ENCODE data around the gene THPO.

DNA sequence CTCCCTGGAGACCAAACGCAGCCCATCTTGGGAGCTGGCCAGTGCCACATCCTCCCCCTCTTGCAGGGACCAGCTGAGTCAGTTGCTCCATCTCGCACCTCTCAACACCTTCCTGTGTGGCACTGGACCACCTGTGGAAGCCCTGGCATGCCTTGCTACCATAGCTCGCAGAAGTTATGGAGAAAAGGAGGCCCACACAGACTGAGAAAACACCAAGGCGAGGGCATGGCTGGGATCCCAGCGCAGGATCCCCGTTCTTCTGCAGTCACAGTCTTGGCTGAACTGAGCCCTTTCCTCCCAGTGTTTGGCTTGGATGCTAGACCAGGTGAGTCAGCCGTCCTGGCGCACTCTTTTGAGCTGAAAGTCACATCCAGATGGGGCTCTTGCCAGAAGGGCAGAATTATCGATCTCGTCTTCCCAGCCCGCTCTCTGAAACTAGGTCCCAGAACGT, 48.7 kb upstream of the THPO start:
- no peak for TF ChIP-seq TCF12 (IDR thresholded peaks at IDR 0.05; ENCODE audit: low read depth)
- TF ChIP-seq, protein P1, sequence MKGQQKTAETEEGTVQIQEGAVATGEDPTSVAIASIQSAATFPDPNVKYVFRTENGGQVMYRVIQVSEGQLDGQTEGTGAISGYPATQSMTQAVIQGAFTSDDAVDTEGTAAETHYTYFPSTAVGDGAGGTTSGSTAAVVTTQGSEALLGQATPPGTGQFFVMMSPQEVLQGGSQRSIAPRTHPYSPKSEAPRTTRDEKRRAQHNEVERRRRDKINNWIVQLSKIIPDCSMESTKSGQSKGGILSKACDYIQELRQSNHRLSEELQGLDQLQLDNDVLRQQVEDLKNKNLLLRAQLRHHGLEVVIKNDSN (IDR thresholded peaks at IDR 0.05): no peak
